OCI-LY1 (cell line): ENCODE measurements around the gene FARP1.

Experiments used
- H2AFZ ChIP-seq: fragments of 200-600 bp; sonication (generic), shearing (Covaris generic); 2 replicates; pipeline ENCODE4 v1.6.0; 2014; ENCODE audit warnings: antibody characterized with exemption, mild to moderate bottlenecking, low read length
- H3F3A ChIP-seq: fragments of 200-600 bp; sonication (generic), shearing (Covaris generic); 2 replicates; pipeline ENCODE4 v1.6.0; 2014; ENCODE audit warnings: mild to moderate bottlenecking, antibody characterized with exemption, low read length, moderate library complexity; ENCODE audit not compliant: insufficient read depth
- H3K27ac ChIP-seq: fragments of 200-600 bp; sonication (generic); 2 replicates; pipeline ENCODE4 v1.5.1; 2014; ENCODE audit warnings: low read length, mixed run types, mild to moderate bottlenecking, low read depth; ENCODE audit not compliant: poor library complexity, severe bottlenecking
- H3K27me3 ChIP-seq: fragments of 200-600 bp; sonication (generic); 2 replicates; pipeline ENCODE4 v1.6.0; 2014; ENCODE audit warnings: antibody characterized with exemption, mild to moderate bottlenecking, low read length, moderate library complexity; ENCODE audit not compliant: insufficient read depth
- H3K36me3 ChIP-seq: fragments of 200-600 bp; sonication (generic); 2 replicates; pipeline ENCODE4 v1.6.1; 2014; ENCODE audit warnings: mild to moderate bottlenecking, antibody characterized with exemption, low read length, moderate library complexity, mixed read lengths; ENCODE audit not compliant: insufficient read depth
- H3K4me1 ChIP-seq: fragments of 200-600 bp; sonication (generic); 2 replicates; pipeline ENCODE4 v1.5.1; 2014; ENCODE audit warnings: mild to moderate bottlenecking, low read length, moderate library complexity; ENCODE audit not compliant: insufficient read depth, severe bottlenecking
- H3K4me2 ChIP-seq: fragments of 200-600 bp; sonication (generic), shearing (Covaris generic); 2 replicates; pipeline ENCODE4 v1.6.1; 2014; ENCODE audit warnings: low read length
- H3K4me3 ChIP-seq: fragments of 200-600 bp; sonication (generic); 2 replicates; pipeline ENCODE4 v1.5.1; 2014; ENCODE audit warnings: low read length, low read depth, mild to moderate bottlenecking, mixed read lengths; ENCODE audit not compliant: poor library complexity, severe bottlenecking
- H3K79me2 ChIP-seq: fragments of 200-600 bp; shearing (Covaris generic); 2 replicates; pipeline ENCODE4 v1.6.1; 2016; ENCODE audit warnings: mixed run types, low read length, mixed read lengths; ENCODE audit not compliant: insufficient read depth
- H3K9ac ChIP-seq: fragments of 200-600 bp; sonication (generic), shearing (Covaris generic); 2 replicates; pipeline ENCODE4 v1.6.1; 2014; ENCODE audit warnings: mild to moderate bottlenecking, low read length, mixed read lengths
- H3K9me2 ChIP-seq: fragments of 200-600 bp; sonication (generic), shearing (Covaris generic); 2 replicates; pipeline ENCODE4 v1.6.1; 2014; ENCODE audit warnings: low read depth, mild to moderate bottlenecking, low read length, mixed read lengths
- H3K9me3 ChIP-seq: fragments of 200-600 bp; shearing (Covaris generic); 2 replicates; pipeline ENCODE4 v1.6.1; 2014; ENCODE audit warnings: low read length, mixed read lengths
- H4K20me1 ChIP-seq: fragments of 200-600 bp; sonication (generic), shearing (Covaris generic); 2 replicates; pipeline ENCODE4 v1.6.0; 2016; ENCODE audit warnings: mild to moderate bottlenecking, low read length; ENCODE audit not compliant: insufficient read depth
- CTCF ChIP-seq: fragments of 200-600 bp; sonication (generic), shearing (Covaris generic); IDR thresholded peaks from 2 replicates; pipeline ENCODE4 v1.5.1; 2017; ENCODE audit warnings: mild to moderate bottlenecking, antibody characterized with exemption, low read length, moderate library complexity, mixed read lengths
- EZH2 ChIP-seq: fragments of 200-600 bp; sonication (generic), shearing (Covaris generic); IDR thresholded peaks from 2 replicates; pipeline ENCODE4 v1.8.0; 2017; ENCODE audit warnings: borderline replicate concordance, mixed run types, mild to moderate bottlenecking, antibody characterized with exemption, low read length, moderate library complexity, mixed read lengths

Gene FARP1

GRCh38 chr13:98293103-98293502, 150.2 kb downstream of the FARP1 start:
- Histone ChIP-seq H3K27ac (no peak overlapping the region), H3K27me3 (no peaks in the 10 kb centered on the region; the same call in 1 of the 2 replicates), H3K4me3 (no peak overlapping the region), H3K9me3 (no peaks in the 10 kb centered on the region), H3K9ac (no peak overlapping the region), H2AFZ (no peak overlapping the region), H3K36me3 (no peaks in the 10 kb centered on the region), H3F3A (no peaks in the 10 kb centered on the region), H4K20me1 (no peaks in the 10 kb centered on the region), H3K4me2 (no peak overlapping the region), H3K4me1 (no peaks in the 10 kb centered on the region), H3K79me2 (no peaks in the 10 kb centered on the region), H3K9me2 (no peaks in the 10 kb centered on the region)
- no peak for TF ChIP-seq EZH2
- TF ChIP-seq CTCF = no peak

- Histone ChIP-seq H3K4me3 (no peak overlapping the region), H3K27ac (no peak overlapping the region), H3K4me1 (no peaks in the 10 kb centered on the region), H3K27me3 (no peaks in the 10 kb centered on the region), H3K9me3 (no peaks in the 10 kb centered on the region), H3F3A (no peaks in the 10 kb centered on the region), H3K9me2 (no peaks in the 10 kb centered on the region), H3K9ac (no peak overlapping the region), H2AFZ (no peak overlapping the region), H3K36me3 (no peaks in the 10 kb centered on the region), H3K79me2 (no peaks in the 10 kb centered on the region), H4K20me1 (no peaks in the 10 kb centered on the region), H3K4me2 (no peak overlapping the region)
- TF ChIP-seq EZH2 (no peak), CTCF (no peak)
These were observed 150.8 kb downstream of the FARP1 start for GRCh38 chr13:98293570-98294142.

GRCh38 chr13:98295371-98295770, 152.5 kb downstream of the FARP1 start:
- H3F3A ChIP-seq = no peaks in the 10 kb centered on the region
- no peak for TF ChIP-seq EZH2
- no peak overlapping the region for H3K4me3 ChIP-seq
- H4K20me1 ChIP-seq = no peaks in the 10 kb centered on the region
- no peaks in the 10 kb centered on the region for H3K36me3 ChIP-seq
- H3K4me1 ChIP-seq = no peaks in the 10 kb centered on the region
- H3K4me2 ChIP-seq = no peak overlapping the region
- H3K27me3 ChIP-seq = no peaks in the 10 kb centered on the region
- no peaks in the 10 kb centered on the region for H3K9me2 ChIP-seq
- H3K27ac ChIP-seq = no peak overlapping the region
- H3K9me3 ChIP-seq = no peaks in the 10 kb centered on the region
- H3K79me2 ChIP-seq = no peaks in the 10 kb centered on the region
- no peak overlapping the region for H3K9ac ChIP-seq
- no peak overlapping the region for H2AFZ ChIP-seq

GRCh38 chr13:98297051-98297450, 154.2 kb downstream of the FARP1 start:
- no peaks in the 10 kb centered on the region for H4K20me1 ChIP-seq
- H3K79me2 ChIP-seq = no peaks in the 10 kb centered on the region
- no peak overlapping the region for H3K9ac ChIP-seq
- no peaks in the 10 kb centered on the region for H3K9me3 ChIP-seq
- H3K4me3 ChIP-seq = no peak overlapping the region
- H3K4me1 ChIP-seq = no peaks in the 10 kb centered on the region
- TF ChIP-seq EZH2 (no peak), CTCF (no peak)
- peaks cover 3% of the 10 kb centered on the region; the same call in 1 of the 2 replicates for H3K27me3 ChIP-seq
- H2AFZ ChIP-seq = no peak overlapping the region
- H3K27ac ChIP-seq = no peak overlapping the region
- H3K4me2 ChIP-seq = no peak overlapping the region
- H3K36me3 ChIP-seq = no peaks in the 10 kb centered on the region
- H3K9me2 ChIP-seq = no peaks in the 10 kb centered on the region
- no peaks in the 10 kb centered on the region for H3F3A ChIP-seq
